ENCODE measurements around the gene SLCO4C1. TPM values are rescaled to one million over a fixed set of nuclear protein-coding genes. Genes with fewer than 3 reads are reported as not detected.

The SLCO4C1 gene
- total RNA-seq, 2 donors from 2014 or later, result 0.99 to 1.6 TPM

GRCh38 chr5:102288630-102289029, 7.5 kb downstream of the SLCO4C1 start:
- H3K9me3 ChIP-seq, result no peaks in the 10 kb centered on the region
- intact Hi-C loops (cut with DNase I), result no loop called here
- no peak for ATAC-seq
- H3K27me3 ChIP-seq, result no peaks in the 10 kb centered on the region
- no peak overlapping the region for H3K4me3 ChIP-seq
- DNase-seq, result no peak
- H3K36me3 ChIP-seq (replicated peaks in 1 of 2; ENCODE audit: insufficient read depth in 1 of 2, low read depth in 2 of 2), result no peaks in the 10 kb centered on the region
- no peak overlapping the region for H3K27ac ChIP-seq
- no peak for TF ChIP-seq POLR2A (IDR thresholded peaks at IDR 0.05)
- TF ChIP-seq, protein P1, sequence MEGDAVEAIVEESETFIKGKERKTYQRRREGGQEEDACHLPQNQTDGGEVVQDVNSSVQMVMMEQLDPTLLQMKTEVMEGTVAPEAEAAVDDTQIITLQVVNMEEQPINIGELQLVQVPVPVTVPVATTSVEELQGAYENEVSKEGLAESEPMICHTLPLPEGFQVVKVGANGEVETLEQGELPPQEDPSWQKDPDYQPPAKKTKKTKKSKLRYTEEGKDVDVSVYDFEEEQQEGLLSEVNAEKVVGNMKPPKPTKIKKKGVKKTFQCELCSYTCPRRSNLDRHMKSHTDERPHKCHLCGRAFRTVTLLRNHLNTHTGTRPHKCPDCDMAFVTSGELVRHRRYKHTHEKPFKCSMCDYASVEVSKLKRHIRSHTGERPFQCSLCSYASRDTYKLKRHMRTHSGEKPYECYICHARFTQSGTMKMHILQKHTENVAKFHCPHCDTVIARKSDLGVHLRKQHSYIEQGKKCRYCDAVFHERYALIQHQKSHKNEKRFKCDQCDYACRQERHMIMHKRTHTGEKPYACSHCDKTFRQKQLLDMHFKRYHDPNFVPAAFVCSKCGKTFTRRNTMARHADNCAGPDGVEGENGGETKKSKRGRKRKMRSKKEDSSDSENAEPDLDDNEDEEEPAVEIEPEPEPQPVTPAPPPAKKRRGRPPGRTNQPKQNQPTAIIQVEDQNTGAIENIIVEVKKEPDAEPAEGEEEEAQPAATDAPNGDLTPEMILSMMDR (IDR thresholded peaks at IDR 0.05), result no peak
- WGBS, 2 donors, result 71 to 72% methylated on average over 1 of the region's 1 CpG
- H3K4me1 ChIP-seq, result no peaks in the 10 kb centered on the region

DNA sequence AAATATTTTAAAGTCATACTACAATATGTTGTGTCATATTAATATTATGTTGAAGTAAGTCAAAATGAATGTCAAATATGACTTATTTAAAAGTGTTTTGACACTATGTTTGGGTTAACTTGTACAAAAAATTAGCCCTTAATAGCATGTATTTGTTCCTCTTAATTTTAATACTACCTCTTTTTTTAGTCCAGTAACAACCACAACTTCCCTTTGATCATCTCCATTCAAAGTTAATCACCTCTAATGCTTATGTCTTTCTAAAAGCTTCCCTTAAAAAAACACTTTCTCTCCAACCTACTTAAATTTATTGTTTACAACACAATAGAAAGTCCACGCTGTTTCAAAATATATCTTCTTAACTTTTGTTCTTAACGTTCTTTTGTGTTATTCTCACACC, 9.6 kb downstream of the SLCO4C1 start:
- intact Hi-C loops (cut with DNase I), result no loop called here
- 57 to 85% methylated on average over 2 of the region's 2 CpGs for WGBS, 2 donors
- no peak for ATAC-seq

DNA sequence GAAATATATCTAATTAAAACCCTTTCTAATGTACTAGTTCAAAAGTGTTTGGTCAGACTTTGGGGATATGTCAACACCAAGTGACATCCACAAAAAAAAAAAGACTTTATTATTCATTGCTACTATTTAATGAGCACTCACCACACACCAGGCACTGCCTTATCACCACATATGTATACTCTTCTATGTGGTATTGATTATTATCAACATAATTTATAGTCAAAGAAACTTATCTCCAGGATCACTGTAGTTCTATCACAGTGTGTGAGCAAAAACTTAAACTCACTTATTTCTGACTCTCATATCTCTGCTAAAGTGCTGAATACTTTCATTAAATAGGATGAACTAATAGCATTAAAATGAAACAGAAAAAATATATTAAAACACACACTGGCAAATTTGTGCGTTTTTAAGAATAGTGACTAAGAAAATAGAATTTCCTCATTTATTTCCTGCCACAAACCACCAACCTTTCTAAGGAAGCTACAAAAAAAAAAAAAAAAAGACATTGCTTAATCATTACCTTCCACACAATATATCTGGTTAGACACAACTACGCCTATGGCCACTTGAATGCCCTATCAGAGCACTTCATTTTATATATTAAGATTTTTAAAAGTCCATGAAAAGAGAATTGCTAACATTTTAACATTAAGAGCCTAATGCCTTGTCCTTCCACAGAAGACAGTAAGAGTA, 12.8 kb downstream of the SLCO4C1 start:
- no peak for ATAC-seq
- Histone ChIP-seq H3K4me3 (no peak overlapping the region), H3K4me1 (no peaks in the 10 kb centered on the region), H3K27me3 (no peaks in the 10 kb centered on the region), H3K36me3 (replicated peaks in 1 of 2; ENCODE audit: insufficient read depth in 1 of 2, low read depth in 2 of 2) (no peaks in the 10 kb centered on the region), H3K27ac (no peak overlapping the region), H3K9me3 (no peaks in the 10 kb centered on the region)
- 60 to 84% methylated on average over 2 of the region's 2 CpGs for WGBS, 2 donors
- intact Hi-C loops (cut with DNase I), result no loop called here
- DNase-seq, result no peak
- no peak for TF ChIP-seq POLR2A (IDR thresholded peaks at IDR 0.05)
- TF ChIP-seq, protein P1 (IDR thresholded peaks at IDR 0.05), result no peak

More for the DNA sequence above, 9.6 kb downstream of the SLCO4C1 start:
- DNase-seq, result no peak
- Histone ChIP-seq H3K27ac (no peak overlapping the region), H3K9me3 (no peaks in the 10 kb centered on the region), H3K27me3 (no peaks in the 10 kb centered on the region), H3K4me1 (no peaks in the 10 kb centered on the region), H3K36me3 (replicated peaks in 1 of 2; ENCODE audit: insufficient read depth in 1 of 2, low read depth in 2 of 2) (no peaks in the 10 kb centered on the region), H3K4me3 (no peak overlapping the region)
- TF ChIP-seq POLR2A (IDR thresholded peaks at IDR 0.05), result no peak
- TF ChIP-seq, protein P1 (IDR thresholded peaks at IDR 0.05), result no peak

GRCh38 chr5:102279711-102280110, 16.4 kb downstream of the SLCO4C1 start:
- H3K9me3 ChIP-seq, result no peaks in the 10 kb centered on the region
- no peaks in the 10 kb centered on the region for H3K4me1 ChIP-seq
- H3K4me3 ChIP-seq, result no peak overlapping the region
- H3K27ac ChIP-seq, result no peak overlapping the region
- no peak for ATAC-seq
- H3K36me3 ChIP-seq (replicated peaks in 1 of 2; ENCODE audit: insufficient read depth in 1 of 2, low read depth in 2 of 2), result no peaks in the 10 kb centered on the region
- H3K27me3 ChIP-seq, result no peaks in the 10 kb centered on the region
- WGBS, 2 donors, result 72 to 77% methylated on average over 1 of the region's 1 CpG
- intact Hi-C loops (cut with DNase I), result no loop called here
- TF ChIP-seq, protein P1 (IDR thresholded peaks at IDR 0.05), result no peak
- no peak for TF ChIP-seq POLR2A (IDR thresholded peaks at IDR 0.05)
- DNase-seq, result no peak

GRCh38 chr5:102278231-102278630, 17.9 kb downstream of the SLCO4C1 start:
- H3K4me3 ChIP-seq, result no peak overlapping the region
- H3K27me3 ChIP-seq, result no peaks in the 10 kb centered on the region
- no peaks in the 10 kb centered on the region for H3K4me1 ChIP-seq
- intact Hi-C loops (cut with DNase I), result no loop called here
- H3K9me3 ChIP-seq, result no peaks in the 10 kb centered on the region
- TF ChIP-seq, protein P1 (IDR thresholded peaks at IDR 0.05), result no peak
- no peak for TF ChIP-seq POLR2A (IDR thresholded peaks at IDR 0.05)
- DNase-seq, result no peak
- H3K27ac ChIP-seq, result no peak overlapping the region
- 83 to 91% methylated on average over 2 of the region's 2 CpGs for whole genome bisulfite sequencing, 2 donors
- no peak for ATAC-seq
- no peaks in the 10 kb centered on the region for H3K36me3 ChIP-seq (replicated peaks in 1 of 2; ENCODE audit: insufficient read depth in 1 of 2, low read depth in 2 of 2)

Measured in body of pancreas (tissue), 4 donors.